Measurements from ENCODE around the gene MARCHF5.
A peak's percentile ranks its signal among the peaks of the same experiment; 100 is the strongest.
"Not testable (repeated sequence)": the region's sequence is repeated elsewhere in the genome, so short reads cannot be mapped to it uniquely, and the experiment has no call there.

The MARCHF5 gene

DNA sequence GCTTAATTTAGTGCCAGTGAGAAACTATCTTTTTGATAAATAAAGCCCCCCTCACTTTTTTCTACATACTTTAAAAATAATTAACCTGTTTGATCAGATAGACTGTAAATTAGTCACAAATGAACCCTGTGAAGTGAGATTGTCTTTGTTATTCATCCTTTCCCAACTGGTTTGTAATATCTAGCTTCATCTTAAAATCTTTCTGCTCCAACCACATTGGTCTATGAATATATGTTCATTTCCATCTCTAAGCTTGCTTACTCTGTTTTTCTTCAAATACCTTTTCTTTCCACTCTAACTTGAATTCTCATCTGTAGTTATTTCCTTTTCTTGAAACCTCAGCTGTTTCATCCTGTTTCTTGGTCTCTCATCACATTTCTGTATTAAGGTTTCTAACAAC is 12.1 kb downstream of the MARCHF5 start:
- H3K4me3 ChIP-seq (ENCODE audit: low read depth in 1 of 2, low read length in 2 of 2), result no peak overlapping the region
- no peaks in the 10 kb centered on the region for H3K9me3 ChIP-seq (ENCODE audit: control insufficient read depth in 1 of 2, low read length in 2 of 2)
- H3K27ac ChIP-seq (ENCODE audit: low read depth, low read length), result no peak overlapping the region
- H3K9ac ChIP-seq (ENCODE audit: low read depth in 1 of 2, low read length in 2 of 2), result no peak overlapping the region
- H3K4me1 ChIP-seq (ENCODE audit: control insufficient read depth in 1 of 2, insufficient read depth in 2 of 2, low read length in 2 of 2), result no peaks in the 10 kb centered on the region
- no peaks in the 10 kb centered on the region for H3K36me3 ChIP-seq (ENCODE audit: control insufficient read depth in 1 of 2, insufficient read depth in 2 of 2, low read length in 2 of 2)
- H3K27me3 ChIP-seq (ENCODE audit: control insufficient read depth in 1 of 2, insufficient read depth in 2 of 2, low read length in 2 of 2), result no peaks in the 10 kb centered on the region

DNA sequence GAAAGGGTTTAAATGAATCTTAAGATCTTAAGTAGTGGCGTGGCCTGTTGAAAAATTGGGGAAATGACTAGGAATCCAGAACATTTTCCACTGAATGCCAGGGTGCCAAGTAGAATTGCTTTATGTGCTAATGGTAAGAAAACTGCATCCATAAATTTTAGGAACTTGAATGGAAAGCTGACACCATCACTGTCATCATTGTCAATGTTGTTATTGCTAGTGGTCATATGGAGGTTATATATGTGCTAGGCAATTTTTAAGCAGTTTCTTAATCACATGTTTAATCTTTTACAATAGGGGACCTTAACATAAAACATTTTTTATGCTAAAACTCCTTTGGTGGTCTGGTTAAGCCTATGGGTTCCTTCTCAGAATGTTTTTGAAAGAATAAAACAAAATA is 13.1 kb downstream of the MARCHF5 start:
- no peak overlapping the region for H3K27ac ChIP-seq (ENCODE audit: low read depth, low read length)
- no peaks in the 10 kb centered on the region for H3K4me1 ChIP-seq (ENCODE audit: control insufficient read depth in 1 of 2, insufficient read depth in 2 of 2, low read length in 2 of 2)
- H3K36me3 ChIP-seq (ENCODE audit: control insufficient read depth in 1 of 2, insufficient read depth in 2 of 2, low read length in 2 of 2), result no peaks in the 10 kb centered on the region
- H3K4me3 ChIP-seq (ENCODE audit: low read depth in 1 of 2, low read length in 2 of 2), result no peak overlapping the region
- no peaks in the 10 kb centered on the region for H3K9me3 ChIP-seq (ENCODE audit: control insufficient read depth in 1 of 2, low read length in 2 of 2)
- no peaks in the 10 kb centered on the region for H3K27me3 ChIP-seq (ENCODE audit: control insufficient read depth in 1 of 2, insufficient read depth in 2 of 2, low read length in 2 of 2)
- no peak overlapping the region for H3K9ac ChIP-seq (ENCODE audit: low read depth in 1 of 2, low read length in 2 of 2)

GRCh38 chr10:92305133-92306072 is 14.4 kb downstream of the MARCHF5 start:
- Histone ChIP-seq H3K27me3 (ENCODE audit: control insufficient read depth in 1 of 2, insufficient read depth in 2 of 2, low read length in 2 of 2) (no peaks in the 10 kb centered on the region), H3K36me3 (ENCODE audit: control insufficient read depth in 1 of 2, insufficient read depth in 2 of 2, low read length in 2 of 2) (no peaks in the 10 kb centered on the region), H3K9ac (ENCODE audit: low read depth in 1 of 2, low read length in 2 of 2) (no peak overlapping the region), H3K27ac (ENCODE audit: low read depth, low read length) (no peak overlapping the region), H3K4me3 (ENCODE audit: low read depth in 1 of 2, low read length in 2 of 2) (no peak overlapping the region), H3K9me3 (ENCODE audit: control insufficient read depth in 1 of 2, low read length in 2 of 2) (no peaks in the 10 kb centered on the region), H3K4me1 (ENCODE audit: control insufficient read depth in 1 of 2, insufficient read depth in 2 of 2, low read length in 2 of 2) (no peaks in the 10 kb centered on the region)

GRCh38 chr10:92309272-92309671 is 18.3 kb downstream of the MARCHF5 start:
- H3K9me3 ChIP-seq (ENCODE audit: control insufficient read depth in 1 of 2, low read length in 2 of 2), result no peaks in the 10 kb centered on the region
- H3K27ac ChIP-seq (ENCODE audit: low read depth, low read length), result no peak overlapping the region
- H3K4me1 ChIP-seq (ENCODE audit: control insufficient read depth in 1 of 2, insufficient read depth in 2 of 2, low read length in 2 of 2), result no peaks in the 10 kb centered on the region
- H3K9ac ChIP-seq (ENCODE audit: low read depth in 1 of 2, low read length in 2 of 2), result no peak overlapping the region
- no peak overlapping the region for H3K4me3 ChIP-seq (ENCODE audit: low read depth in 1 of 2, low read length in 2 of 2)
- H3K27me3 ChIP-seq (ENCODE audit: control insufficient read depth in 1 of 2, insufficient read depth in 2 of 2, low read length in 2 of 2), result no peaks in the 10 kb centered on the region
- peaks cover 0 to 13% of the 10 kb centered on the region in 2 donors for H3K36me3 ChIP-seq (ENCODE audit: control insufficient read depth in 1 of 2, insufficient read depth in 2 of 2, low read length in 2 of 2)

- H3K27me3 ChIP-seq (ENCODE audit: control insufficient read depth in 1 of 2, insufficient read depth in 2 of 2, low read length in 2 of 2), result no peaks in the 10 kb centered on the region
- no peak overlapping the region for H3K4me3 ChIP-seq (ENCODE audit: low read depth in 1 of 2, low read length in 2 of 2)
- no peaks in the 10 kb centered on the region for H3K4me1 ChIP-seq (ENCODE audit: control insufficient read depth in 1 of 2, insufficient read depth in 2 of 2, low read length in 2 of 2)
- no peak overlapping the region for H3K9ac ChIP-seq (ENCODE audit: low read depth in 1 of 2, low read length in 2 of 2)
- H3K27ac ChIP-seq (ENCODE audit: low read depth, low read length), result no peak overlapping the region
- peaks cover 0 to 16% of the 10 kb centered on the region in 2 donors for H3K36me3 ChIP-seq (ENCODE audit: control insufficient read depth in 1 of 2, insufficient read depth in 2 of 2, low read length in 2 of 2)
- H3K9me3 ChIP-seq (ENCODE audit: control insufficient read depth in 1 of 2, low read length in 2 of 2), result no peaks in the 10 kb centered on the region
Measured at GRCh38 chr10:92313750-92314149, 22.8 kb downstream of the MARCHF5 start.

DNA sequence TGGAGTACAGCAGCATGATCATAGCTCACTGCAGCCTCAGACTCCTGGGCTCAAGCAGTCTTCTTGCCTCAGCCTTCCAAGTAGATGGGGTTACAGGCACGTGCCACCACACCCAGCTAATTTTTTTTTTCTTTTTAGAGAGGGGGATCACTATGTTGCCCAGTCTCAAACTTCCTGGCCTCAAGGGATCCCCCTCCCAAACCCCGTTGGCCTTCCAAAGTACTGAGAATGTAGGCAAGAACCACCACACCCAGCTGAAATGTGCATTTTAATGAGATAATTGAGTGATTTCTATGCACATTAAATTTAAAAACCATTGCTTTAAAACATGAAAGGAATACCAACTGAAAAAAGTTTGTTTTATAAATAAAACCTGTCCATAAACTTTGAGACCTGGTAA is 25.6 kb downstream of the MARCHF5 start:
- peaks cover 0 to 15% of the 10 kb centered on the region in 2 donors for H3K36me3 ChIP-seq (ENCODE audit: control insufficient read depth in 1 of 2, insufficient read depth in 2 of 2, low read length in 2 of 2)
- no peak overlapping the region for H3K9ac ChIP-seq (ENCODE audit: low read depth in 1 of 2, low read length in 2 of 2)
- H3K9me3 ChIP-seq (ENCODE audit: control insufficient read depth in 1 of 2, low read length in 2 of 2), result no peaks in the 10 kb centered on the region
- H3K4me1 ChIP-seq (ENCODE audit: control insufficient read depth in 1 of 2, insufficient read depth in 2 of 2, low read length in 2 of 2), result no peaks in the 10 kb centered on the region
- no peaks in the 10 kb centered on the region for H3K27me3 ChIP-seq (ENCODE audit: control insufficient read depth in 1 of 2, insufficient read depth in 2 of 2, low read length in 2 of 2)
- no peak overlapping the region for H3K4me3 ChIP-seq (ENCODE audit: low read depth in 1 of 2, low read length in 2 of 2)
- H3K27ac ChIP-seq (ENCODE audit: low read depth, low read length), result no peak overlapping the region

GRCh38 chr10:92323079-92323478 is 32.1 kb downstream of the MARCHF5 start:
- Histone ChIP-seq H3K4me3 (ENCODE audit: low read depth in 1 of 2, low read length in 2 of 2) (no peak overlapping the region), H3K4me1 (ENCODE audit: control insufficient read depth in 1 of 2, insufficient read depth in 2 of 2, low read length in 2 of 2) (peaks cover 8 to 18% of the 10 kb centered on the region in 2 donors), H3K9me3 (ENCODE audit: control insufficient read depth in 1 of 2, low read length in 2 of 2) (no peaks in the 10 kb centered on the region), H3K36me3 (ENCODE audit: control insufficient read depth in 1 of 2, insufficient read depth in 2 of 2, low read length in 2 of 2) (peaks cover 0 to 3% of the 10 kb centered on the region in 2 donors), H3K27ac (ENCODE audit: low read depth, low read length) (no peak overlapping the region), H3K9ac (ENCODE audit: low read depth in 1 of 2, low read length in 2 of 2) (no peak overlapping the region), H3K27me3 (ENCODE audit: control insufficient read depth in 1 of 2, insufficient read depth in 2 of 2, low read length in 2 of 2) (no peaks in the 10 kb centered on the region)

DNA sequence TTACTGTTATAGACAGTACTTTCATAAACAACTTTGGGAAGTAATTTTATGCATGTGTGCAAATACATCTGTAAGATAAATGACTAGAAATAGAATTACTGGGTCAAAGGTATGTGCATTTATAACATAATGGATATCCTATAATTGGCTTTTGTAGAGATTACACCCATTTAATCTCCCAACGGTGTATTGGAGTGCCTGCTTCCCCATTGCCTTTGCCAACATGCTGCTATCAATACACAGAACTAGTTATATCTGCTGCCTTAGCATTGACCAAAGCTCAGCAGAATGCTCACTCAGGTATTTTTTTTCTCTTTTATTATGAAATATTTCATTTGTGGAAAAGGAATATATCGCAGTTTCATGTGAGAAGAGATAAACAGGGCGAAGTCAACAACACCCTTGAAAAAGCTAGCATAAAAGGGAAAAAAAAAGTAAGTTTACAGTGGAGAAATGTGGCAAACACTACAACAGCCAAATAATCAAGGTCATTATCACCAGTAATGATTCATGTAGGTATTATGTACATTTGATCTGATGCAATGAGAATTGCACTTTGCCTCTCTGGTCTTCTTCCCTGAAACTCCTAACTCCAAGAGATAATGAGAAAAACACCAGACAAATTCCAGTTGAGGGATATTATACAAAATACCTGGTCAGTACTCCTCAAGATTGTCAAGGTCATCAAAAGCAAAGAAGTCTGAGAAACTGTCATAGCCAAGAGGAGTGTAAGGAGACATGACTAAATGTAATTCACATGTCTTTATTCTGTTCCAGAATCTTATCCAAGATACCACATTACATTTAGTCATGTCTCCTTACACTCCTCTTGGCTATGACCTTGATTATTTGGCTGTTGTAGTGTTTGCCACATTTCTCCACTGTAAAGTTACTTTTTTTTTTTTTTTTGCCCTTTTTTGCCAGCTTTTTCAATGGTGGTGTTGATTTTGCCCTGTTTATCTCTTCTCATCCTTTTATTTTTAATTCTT is 36.8 kb downstream of the MARCHF5 start:
- Histone ChIP-seq H3K27me3 (ENCODE audit: control insufficient read depth in 1 of 2, insufficient read depth in 2 of 2, low read length in 2 of 2) (no peaks in the 10 kb centered on the region), H3K4me1 (ENCODE audit: control insufficient read depth in 1 of 2, insufficient read depth in 2 of 2, low read length in 2 of 2) (peaks cover 16 to 27% of the 10 kb centered on the region in 2 donors), H3K4me3 (ENCODE audit: low read depth in 1 of 2, low read length in 2 of 2) (peak overlapping the region in 1 of 2 donors; percentile 30), H3K9me3 (ENCODE audit: control insufficient read depth in 1 of 2, low read length in 2 of 2) (no peaks in the 10 kb centered on the region), H3K9ac (ENCODE audit: low read depth in 1 of 2, low read length in 2 of 2) (no peak overlapping the region), H3K36me3 (ENCODE audit: control insufficient read depth in 1 of 2, insufficient read depth in 2 of 2, low read length in 2 of 2) (no peaks in the 10 kb centered on the region), H3K27ac (ENCODE audit: low read depth, low read length) (no peak overlapping the region)

DNA sequence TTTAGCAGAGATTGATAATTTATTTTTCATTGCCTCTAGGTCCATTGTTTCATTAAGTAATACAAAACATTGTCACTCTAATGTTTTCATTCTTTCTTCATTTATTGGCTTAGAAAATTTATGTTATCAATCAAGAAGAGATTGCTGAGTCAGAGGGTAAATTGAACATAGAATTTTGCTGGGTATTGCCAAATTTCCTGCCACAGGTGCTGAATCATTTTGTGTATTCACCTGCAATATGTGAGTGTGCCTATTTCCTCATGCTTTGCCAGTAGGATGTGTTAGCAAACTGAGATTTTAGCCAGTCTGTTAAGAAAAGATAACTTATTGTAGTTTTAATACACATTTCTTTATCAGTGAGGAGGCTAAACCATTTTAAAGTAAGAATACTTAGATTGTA is 38.0 kb downstream of the MARCHF5 start:
- H3K9ac ChIP-seq (ENCODE audit: low read depth in 1 of 2, low read length in 2 of 2), result no peak overlapping the region
- H3K4me1 ChIP-seq (ENCODE audit: control insufficient read depth in 1 of 2, insufficient read depth in 2 of 2, low read length in 2 of 2), result peaks cover 16 to 27% of the 10 kb centered on the region in 2 donors
- H3K27ac ChIP-seq (ENCODE audit: low read depth, low read length), result no peak overlapping the region
- H3K36me3 ChIP-seq (ENCODE audit: control insufficient read depth in 1 of 2, insufficient read depth in 2 of 2, low read length in 2 of 2), result peaks cover 0 to 2% of the 10 kb centered on the region in 2 donors
- no peaks in the 10 kb centered on the region for H3K27me3 ChIP-seq (ENCODE audit: control insufficient read depth in 1 of 2, insufficient read depth in 2 of 2, low read length in 2 of 2)
- H3K9me3 ChIP-seq (ENCODE audit: control insufficient read depth in 1 of 2, low read length in 2 of 2), result no peaks in the 10 kb centered on the region
- H3K4me3 ChIP-seq (ENCODE audit: low read depth in 1 of 2, low read length in 2 of 2), result no peak overlapping the region

DNA sequence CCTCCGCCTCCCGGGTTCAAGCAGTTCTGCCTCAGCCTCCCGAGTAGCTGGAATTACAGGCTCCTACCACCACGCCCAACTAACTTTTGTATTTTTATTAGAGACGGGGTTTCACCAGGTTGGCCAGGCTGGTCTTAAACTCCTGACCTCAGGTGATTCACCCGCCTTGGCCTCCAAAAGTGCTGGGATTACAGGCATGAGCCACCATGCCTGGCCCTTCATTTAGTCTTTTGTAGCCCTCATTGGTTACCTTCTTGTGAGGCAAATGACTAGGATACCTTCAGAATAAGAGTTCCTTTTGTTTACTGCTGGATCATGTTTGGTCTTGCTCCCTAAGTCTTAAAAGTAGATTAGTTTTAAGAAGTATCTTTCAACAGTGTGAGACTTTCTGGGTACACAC is 39.0 kb downstream of the MARCHF5 start:
- not testable (repeated sequence) for H3K36me3 ChIP-seq (ENCODE audit: control insufficient read depth in 1 of 2, insufficient read depth in 2 of 2, low read length in 2 of 2); H3K27ac ChIP-seq (ENCODE audit: low read depth, low read length); H3K9me3 ChIP-seq (ENCODE audit: control insufficient read depth in 1 of 2, low read length in 2 of 2); H3K4me3 ChIP-seq (ENCODE audit: low read depth in 1 of 2, low read length in 2 of 2); H3K27me3 ChIP-seq (ENCODE audit: control insufficient read depth in 1 of 2, insufficient read depth in 2 of 2, low read length in 2 of 2); H3K9ac ChIP-seq (ENCODE audit: low read depth in 1 of 2, low read length in 2 of 2)
- peaks cover 16 to 27% of the 10 kb centered on the region in 2 donors for H3K4me1 ChIP-seq (ENCODE audit: control insufficient read depth in 1 of 2, insufficient read depth in 2 of 2, low read length in 2 of 2)

Data from duodenal mucosa (tissue), 2 donors.